Aorta (tissue), 5 donors: Measurements from ENCODE around the gene SNX25. TPM values are rescaled to one million over a fixed set of nuclear protein-coding genes. Genes with fewer than 3 reads are reported as not detected.
"Not testable (repeated sequence)": the region's sequence is repeated elsewhere in the genome, so short reads cannot be mapped to it uniquely, and the experiment has no call there.

ENCODE experiments used
- ATAC-seq: fragments of 200-7000 bp; cut with Tn5 transposase; one replicate; pipeline ENCODE4 v1.9.1; 2022; ENCODE audit warnings: moderate library complexity; ENCODE audit not compliant: low FRiP score
- DNase-seq, 2 donors: peaks; one replicate each; pipeline ENCODE4 v3.0.0-alpha.2; 2020
- H3K27ac ChIP-seq, 2 donors: one replicate each; pipeline ENCODE4 v1.5.1; 2013; ENCODE audit warnings: low read length in 2 of 2, mild to moderate bottlenecking in 2 of 2, moderate library complexity in 2 of 2, control low read depth in 1 of 2, inconsistent platforms in 1 of 2, low read depth in 1 of 2
- H3K27me3 ChIP-seq, 2 donors: one replicate each; pipeline ENCODE4 v1.6.1; 2013; ENCODE audit warnings: control low read depth in 1 of 2, low read length in 1 of 2, mild to moderate bottlenecking in 1 of 2, moderate library complexity in 1 of 2; ENCODE audit not compliant: insufficient read depth in 2 of 2, control insufficient read depth in 1 of 2
- H3K36me3 ChIP-seq, 2 donors: one replicate each; pipeline ENCODE4 v1.6.1; 2013; ENCODE audit warnings: control low read depth in 1 of 2, low read length in 1 of 2, mild to moderate bottlenecking in 1 of 2; ENCODE audit not compliant: insufficient read depth in 2 of 2, control insufficient read depth in 1 of 2
- H3K4me1 ChIP-seq, 2 donors: one replicate each; pipeline ENCODE4 v1.6.1; 2013; ENCODE audit warnings: low read length in 2 of 2, control low read depth in 1 of 2, mild to moderate bottlenecking in 1 of 2, moderate library complexity in 1 of 2; ENCODE audit not compliant: insufficient read depth in 2 of 2, control insufficient read depth in 1 of 2
- H3K4me3 ChIP-seq, 2 donors: one replicate each; pipeline ENCODE4 v1.5.1; 2013; ENCODE audit warnings: low read length in 2 of 2, control low read depth in 1 of 2, mild to moderate bottlenecking in 1 of 2
- H3K9me3 ChIP-seq: one replicate; pipeline ENCODE4 v1.6.1; 2013; ENCODE audit warnings: mild to moderate bottlenecking, low read length; ENCODE audit not compliant: control insufficient read depth
- WGBS, 2 donors: extraction: QIAGEN DNeasy Blood & Tissue Kit; methylation state at CpG; one replicate each; pipeline ENCODE4 v1.1.7; 2013; 5-methylcytosine and 5-hydroxymethylcytosine counted together
- intact Hi-C, 2 donors: fragments of 100-400 bp; cut with DNase I; formaldehyde crosslinking; loops; one replicate each; pipeline versions ENCODE4 v1.14.2 to v1.15.0; 2022
- polyA plus RNA-seq, 2 donors: library from polyadenylated mRNA; stranded (reverse); fragments of 200-250 nt; gene quantifications; one replicate each; pipeline ENCODE4 v1.2.3, GENCODE V29; 2013
- total RNA-seq, 2 donors: library from RNA; stranded (reverse); fragmentation: NEBNext Ultra II Directional; extraction: Animal tissue kit (Norgen Biotek cat#: 25700); gene quantifications; one replicate each; pipeline ENCODE4 v1.2.1, GENCODE V29; 2021
- donor health status: healthy with polysubstance abuse.
- donor health status: Bipolar disorder and iron deficiency.
- donor health status: DM: no; HTN: no; CAD: no.
- donor health status: DM: no; HTN: no; CAD: no.
- donor health status: DM: yes; HTN: yes; CAD: no.

SNX25 gene
- total and polyA plus RNA-seq, 4 donors = 8.6 to 44.7 (median 24.5) TPM

- Histone ChIP-seq H3K27me3 (no peaks in the 10 kb centered on the region), H3K36me3 (no peaks in the 10 kb centered on the region), H3K4me1 (peaks cover 4 to 8% of the 10 kb centered on the region in 2 donors), H3K9me3 (no peaks in the 10 kb centered on the region), H3K27ac (peak overlapping the region in 1 of 2 donors; percentile 63), H3K4me3 (no peak overlapping the region)
- no peak for DNase-seq
- ATAC-seq = no peak
- 75 to 80% methylated on average over 19 of the region's 19 CpGs for WGBS, 2 donors
- intact Hi-C loops = no loop called here
Measured at GRCh38 chr4:185229021-185229818, 19.8 kb downstream of the SNX25 start.

GRCh38 chr4:185232370-185232769, 23.0 kb downstream of the SNX25 start:
- H3K27ac ChIP-seq = no peak overlapping the region

GRCh38 chr4:185235119-185235842, 25.9 kb downstream of the SNX25 start:
- Histone ChIP-seq H3K9me3 (no peaks in the 10 kb centered on the region), H3K36me3 (no peaks in the 10 kb centered on the region), H3K4me3 (no peak overlapping the region), H3K27me3 (no peaks in the 10 kb centered on the region), H3K4me1 (peaks cover 2 to 7% of the 10 kb centered on the region in 2 donors), H3K27ac (peak overlapping the region in 1 of 2 donors; percentile 19)
- 80 to 91% methylated on average over 7 of the region's 7 CpGs for WGBS, 2 donors
- intact Hi-C loops = no loop called here
- ATAC-seq (no peak), DNase-seq (no peak)

More at GRCh38 chr4:185232370-185232769, 23.0 kb downstream of the SNX25 start:
- DNase-seq (no peak), ATAC-seq (no peak)
- 84 to 86% methylated on average over 6 of the region's 6 CpGs for WGBS, 2 donors
- H3K4me3 ChIP-seq = no peak overlapping the region
- H3K4me1 ChIP-seq = peaks cover 5 to 6% of the 10 kb centered on the region in 2 donors
- H3K36me3 ChIP-seq = no peaks in the 10 kb centered on the region
- no peaks in the 10 kb centered on the region for H3K9me3 ChIP-seq
- H3K27me3 ChIP-seq = no peaks in the 10 kb centered on the region
- intact Hi-C loops = no loop called here

- intact Hi-C loops = no loop called here
- WGBS, 2 donors = 35 to 60% methylated on average over 7 of the region's 7 CpGs
- no peak overlapping the region for H3K4me3 ChIP-seq
- H3K4me1 ChIP-seq = peaks cover 2 to 7% of the 10 kb centered on the region in 2 donors
- H3K27me3 ChIP-seq = no peaks in the 10 kb centered on the region
- DNase-seq = no peak
- no peaks in the 10 kb centered on the region for H3K36me3 ChIP-seq
- H3K9me3 ChIP-seq = no peaks in the 10 kb centered on the region
- peak overlapping the region in 1 of 2 donors; percentile 19 for H3K27ac ChIP-seq
- ATAC-seq = no peak
Measured at GRCh38 chr4:185235843-185236503, 26.6 kb downstream of the SNX25 start.

- DNase-seq (no peak), ATAC-seq (no peak)
- Histone ChIP-seq H3K36me3 (no peaks in the 10 kb centered on the region), H3K27me3 (no peaks in the 10 kb centered on the region), H3K4me1 (peaks cover 2 to 7% of the 10 kb centered on the region in 2 donors), H3K9me3 (no peaks in the 10 kb centered on the region), H3K4me3 (no peak overlapping the region), H3K27ac (no peak overlapping the region)
- 4 to 11% methylated on average over 3 of the region's 3 CpGs for WGBS, 2 donors
- intact Hi-C loops = no loop called here
Measured at GRCh38 chr4:185237175-185237574, 27.8 kb downstream of the SNX25 start.

GRCh38 chr4:185238215-185238681, 28.9 kb downstream of the SNX25 start:
- Histone ChIP-seq H3K4me1 (peaks cover 2 to 7% of the 10 kb centered on the region in 2 donors), H3K36me3 (no peaks in the 10 kb centered on the region), H3K9me3 (no peaks in the 10 kb centered on the region), H3K27ac (no peak overlapping the region), H3K4me3 (no peak overlapping the region), H3K27me3 (no peaks in the 10 kb centered on the region)
- no peak for DNase-seq
- intact Hi-C loops = no loop called here
- 73 to 82% methylated on average over 5 of the region's 5 CpGs for WGBS, 2 donors
- ATAC-seq = no peak

- Histone ChIP-seq H3K27ac (no peak overlapping the region), H3K4me3 (no peak overlapping the region), H3K4me1 (peaks cover 2 to 7% of the 10 kb centered on the region in 2 donors), H3K9me3 (no peaks in the 10 kb centered on the region), H3K36me3 (no peaks in the 10 kb centered on the region), H3K27me3 (no peaks in the 10 kb centered on the region)
- 90 to 95% methylated on average over 4 of the region's 4 CpGs for WGBS, 2 donors
- DNase-seq (no peak), ATAC-seq (no peak)
- intact Hi-C loops = no loop called here
Measured at GRCh38 chr4:185238750-185239149, 29.4 kb downstream of the SNX25 start.

- DNase-seq, H3K36me3 ChIP-seq, H3K27ac ChIP-seq, intact Hi-C loops, H3K9me3 ChIP-seq, H3K4me3 ChIP-seq, H3K27me3 ChIP-seq, H3K4me1 ChIP-seq, ATAC-seq: not testable (repeated sequence)
- 89 to 98% methylated on average over 13 to 30 of the region's 32 CpGs for WGBS, 2 donors
Measured at GRCh38 chr4:185240486-185240885, 31.1 kb downstream of the SNX25 start.
